ENCODE results near the gene MRPL44.

Gene MRPL44

GRCh38 chr2:223928113-223929006 is 28.9 kb upstream of the MRPL44 start:
- H3K4me2 ChIP-seq (ENCODE audit: low read length) = no peak overlapping the region
- H2AFZ ChIP-seq (ENCODE audit: insufficient read depth, low read length, poor library complexity) = no peak overlapping the region
- H4K8ac ChIP-seq (ENCODE audit: low read depth, low read length) = no peak overlapping the region
- no peak for DNase-seq
- no peak overlapping the region for H3K4me3 ChIP-seq (ENCODE audit: low read depth, low read length)
- no peak overlapping the region for H2BK5ac ChIP-seq (ENCODE audit: low read depth, low read length, poor library complexity)
- no peaks in the 10 kb centered on the region for H3K9me3 ChIP-seq (ENCODE audit: insufficient read depth, low read depth, low read length)
- H3K18ac ChIP-seq (ENCODE audit: low read length) = peak overlapping the region; percentile 33
- no peak overlapping the region for H2BK12ac ChIP-seq (ENCODE audit: low read length)
- H3K36me3 ChIP-seq (ENCODE audit: control insufficient read depth in 1 of 2, insufficient read depth in 2 of 2, low read length in 2 of 2) = peaks cover 0 to 2% of the 10 kb centered on the region in 2 experiments
- H3K14ac ChIP-seq (ENCODE audit: low read length) = no peak overlapping the region
- no peak overlapping the region for H4K12ac ChIP-seq (ENCODE audit: low read depth, low read length)
- no peak overlapping the region for H3K9ac ChIP-seq (ENCODE audit: low read length)
- H3K27me3 ChIP-seq (ENCODE audit: insufficient read depth, low read length) = no peaks in the 10 kb centered on the region
- H3K4ac ChIP-seq (ENCODE audit: low read depth, low read length) = peak overlapping the region; percentile 64
- peaks cover under 1% of the 10 kb centered on the region for H3K79me2 ChIP-seq (ENCODE audit: control insufficient read depth, insufficient read depth, low read length, poor library complexity)
- peaks cover 0 to 3% of the 10 kb centered on the region in 2 experiments for H3K4me1 ChIP-seq (ENCODE audit: control insufficient read depth in 1 of 2, insufficient read depth in 2 of 2, low read length in 2 of 2)
- H2AK5ac ChIP-seq (ENCODE audit: low read length) = no peak overlapping the region
- peak overlapping the region; percentile 4 for H3K27ac ChIP-seq (ENCODE audit: low read depth, low read length)
- no peak overlapping the region for H2BK120ac ChIP-seq (ENCODE audit: insufficient read depth, low read length, poor library complexity)
- H3K23ac ChIP-seq (ENCODE audit: low read length) = no peak overlapping the region
- H4K91ac ChIP-seq (ENCODE audit: low read depth, low read length) = no peak overlapping the region
- no CpG with 5 or more reads among the region's 7 CpGs for WGBS (ENCODE audit: extremely low coverage, insufficient coverage, insufficient read length)
- peaks cover 5% of the 10 kb centered on the region for H3K79me1 ChIP-seq (ENCODE audit: low read length)

GRCh38 chr2:223929571-223930102 is 27.6 kb upstream of the MRPL44 start:
- Histone ChIP-seq H3K4me1 (ENCODE audit: control insufficient read depth in 1 of 2, insufficient read depth in 2 of 2, low read length in 2 of 2) (peaks cover 0 to 5% of the 10 kb centered on the region in 2 experiments), H2BK12ac (ENCODE audit: low read length) (no peak overlapping the region), H3K18ac (ENCODE audit: low read length) (no peak overlapping the region), H4K91ac (ENCODE audit: low read depth, low read length) (no peak overlapping the region), H3K79me2 (ENCODE audit: control insufficient read depth, insufficient read depth, low read length, poor library complexity) (peaks cover 2% of the 10 kb centered on the region), H2AFZ (ENCODE audit: insufficient read depth, low read length, poor library complexity) (no peak overlapping the region), H3K14ac (ENCODE audit: low read length) (no peak overlapping the region), H4K12ac (ENCODE audit: low read depth, low read length) (peak overlapping the region; percentile 62), H3K79me1 (ENCODE audit: low read length) (peaks cover 5% of the 10 kb centered on the region), H3K4me2 (ENCODE audit: low read length) (no peak overlapping the region), H3K36me3 (ENCODE audit: control insufficient read depth in 1 of 2, insufficient read depth in 2 of 2, low read length in 2 of 2) (peaks cover 0 to 2% of the 10 kb centered on the region in 2 experiments), H3K27ac (ENCODE audit: low read depth, low read length) (no peak overlapping the region), H2BK120ac (ENCODE audit: insufficient read depth, low read length, poor library complexity) (no peak overlapping the region), H3K4me3 (ENCODE audit: low read depth, low read length) (no peak overlapping the region), H3K4ac (ENCODE audit: low read depth, low read length) (no peak overlapping the region), H3K23ac (ENCODE audit: low read length) (no peak overlapping the region), H3K27me3 (ENCODE audit: insufficient read depth, low read length) (no peaks in the 10 kb centered on the region), H3K9ac (ENCODE audit: low read length) (no peak overlapping the region), H3K9me3 (ENCODE audit: insufficient read depth, low read depth, low read length) (no peaks in the 10 kb centered on the region), H2AK5ac (ENCODE audit: low read length) (no peak overlapping the region), H4K8ac (ENCODE audit: low read depth, low read length) (no peak overlapping the region), H2BK5ac (ENCODE audit: low read depth, low read length, poor library complexity) (peak overlapping the region; percentile 40)
- peak in 1 of 2 donors; percentile 74 for DNase-seq
- WGBS (ENCODE audit: extremely low coverage, insufficient coverage, insufficient read length) = no CpG with 5 or more reads among the region's 4 CpGs

- H3K79me1 ChIP-seq (ENCODE audit: low read length) = peaks cover 5% of the 10 kb centered on the region
- no CpG with 5 or more reads among the region's 23 CpGs for WGBS (ENCODE audit: extremely low coverage, insufficient coverage, insufficient read length)
- peaks cover 2% of the 10 kb centered on the region for H3K79me2 ChIP-seq (ENCODE audit: control insufficient read depth, insufficient read depth, low read length, poor library complexity)
- no peak overlapping the region for H3K18ac ChIP-seq (ENCODE audit: low read length)
- peak overlapping the region; percentile 8 for H4K91ac ChIP-seq (ENCODE audit: low read depth, low read length)
- H2AFZ ChIP-seq (ENCODE audit: insufficient read depth, low read length, poor library complexity) = no peak overlapping the region
- H3K14ac ChIP-seq (ENCODE audit: low read length) = no peak overlapping the region
- no peak overlapping the region for H3K4ac ChIP-seq (ENCODE audit: low read depth, low read length)
- no peak overlapping the region for H2BK120ac ChIP-seq (ENCODE audit: insufficient read depth, low read length, poor library complexity)
- peaks cover 0 to 5% of the 10 kb centered on the region in 2 experiments for H3K4me1 ChIP-seq (ENCODE audit: control insufficient read depth in 1 of 2, insufficient read depth in 2 of 2, low read length in 2 of 2)
- H3K4me2 ChIP-seq (ENCODE audit: low read length) = no peak overlapping the region
- H2AK5ac ChIP-seq (ENCODE audit: low read length) = no peak overlapping the region
- no peak overlapping the region for H3K23ac ChIP-seq (ENCODE audit: low read length)
- no peak overlapping the region for H4K8ac ChIP-seq (ENCODE audit: low read depth, low read length)
- H2BK5ac ChIP-seq (ENCODE audit: low read depth, low read length, poor library complexity) = no peak overlapping the region
- H3K36me3 ChIP-seq (ENCODE audit: control insufficient read depth in 1 of 2, insufficient read depth in 2 of 2, low read length in 2 of 2) = peaks cover 0 to 2% of the 10 kb centered on the region in 2 experiments
- H4K12ac ChIP-seq (ENCODE audit: low read depth, low read length) = no peak overlapping the region
- H3K4me3 ChIP-seq (ENCODE audit: low read depth, low read length) = no peak overlapping the region
- no peak overlapping the region for H3K27ac ChIP-seq (ENCODE audit: low read depth, low read length)
- H3K9ac ChIP-seq (ENCODE audit: low read length) = no peak overlapping the region
- no peak overlapping the region for H2BK12ac ChIP-seq (ENCODE audit: low read length)
- peak; percentile 92 to 95 for DNase-seq
- H3K27me3 ChIP-seq (ENCODE audit: insufficient read depth, low read length) = no peaks in the 10 kb centered on the region
- no peaks in the 10 kb centered on the region for H3K9me3 ChIP-seq (ENCODE audit: insufficient read depth, low read depth, low read length)
Observed at GRCh38 chr2:223930103-223930976, 26.9 kb upstream of the MRPL44 start.
